ENCODE results near the gene GRB7. TPM values are rescaled to one million over a fixed set of nuclear protein-coding genes. Genes with fewer than 3 reads are reported as not detected.

Gene GRB7
- total and polyA plus RNA-seq, 9 of the 15 experiments (the other 6 are each of a cell fraction or from before 2014, with no cell fraction given), result 0.04 to 6.2 (median 2.2) TPM

- TF ChIP-seq CTCF (IDR thresholded peaks at IDR 0.05 in 2 of 3, conservative IDR thresholded peaks at IDR 0.05 in 1 of 3; ENCODE audit: insufficient read depth in 2 of 3, low read depth in 1 of 3, low read length in 3 of 3) (peak; percentile 80 to 92 (median 85)), RB1 (IDR thresholded peaks at IDR 0.05; ENCODE audit: low read depth) (peak; percentile 94), RBBP5 (IDR thresholded peaks at IDR 0.05; ENCODE audit: borderline replicate concordance, insufficient read depth, low read length, poor library complexity, severe bottlenecking) (peak; percentile 90), FIP1L1 (IDR thresholded peaks at IDR 0.05; ENCODE audit: low read depth, low read length, poor library complexity, severe bottlenecking) (peak; percentile 58), MBD2 (IDR thresholded peaks at IDR 0.05; ENCODE audit: borderline replicate concordance, low read depth) (peak; percentile 54; the same call in 1 of the 2 replicates), PHF20 (IDR thresholded peaks at IDR 0.05; ENCODE audit: partially characterized antibody) (peak; percentile 85), ZZZ3 (IDR thresholded peaks at IDR 0.05) (no peak), XRCC3 (IDR thresholded peaks at IDR 0.05) (no peak), ELF2 (CRISPR knock-in tag; IDR thresholded peaks at IDR 0.05) (peak; percentile 99), CXXC5 (CRISPR knock-in tag; IDR thresholded peaks at IDR 0.05) (peak; percentile 84), POLR2AphosphoS5 (IDR thresholded peaks at IDR 0.05; ENCODE audit: control insufficient read depth, insufficient read depth, low read depth, low read length) (peak; percentile 79), NUFIP1 (IDR thresholded peaks at IDR 0.05; ENCODE audit: partially characterized antibody) (no peak), ZNF134 (CRISPR knock-in tag; conservative IDR thresholded peaks at IDR 0.05) (no peak), HDAC8 (tag; IDR thresholded peaks at IDR 0.05) (no peak), KDM2B (CRISPR knock-in tag; IDR thresholded peaks at IDR 0.05) (0 out of 2 replicates have a peak, but pooled peaks have one; percentile 47), MYNN (IDR thresholded peaks at IDR 0.05) (peak; percentile 28; the same call in 1 of the 2 replicates), MYNN (CRISPR knock-in tag; IDR thresholded peaks at IDR 0.05) (no peak), IRF2 (CRISPR knock-in tag; IDR thresholded peaks at IDR 0.05) (no peak), PHF8 (IDR thresholded peaks at IDR 0.05; ENCODE audit: borderline replicate concordance, low read length) (peak; percentile 88; the same call in 1 of the 2 replicates), FOSL1 (tag; conservative IDR thresholded peaks at IDR 0.05) (peak; percentile 55), CREB1 (IDR thresholded peaks at IDR 0.05) (peak; percentile 90), CREB1 (CRISPR knock-in tag; IDR thresholded peaks at IDR 0.05) (peak; percentile 90), ZNF212 (CRISPR knock-in tag; IDR thresholded peaks at IDR 0.05) (no peak), ZNF444 (CRISPR knock-in tag; IDR thresholded peaks at IDR 0.05) (no peak), KLF13 (tag; IDR thresholded peaks at IDR 0.05; ENCODE audit: borderline replicate concordance, low read depth) (peak; percentile 21; the same call in 1 of the 2 replicates), ETS2 (tag; IDR thresholded peaks at IDR 0.05; ENCODE audit: borderline replicate concordance, poor library complexity, severe bottlenecking) (no peak), ZBTB9 (CRISPR knock-in tag; IDR thresholded peaks at IDR 0.05) (no peak), L3MBTL2 (IDR thresholded peaks at IDR 0.05) (peak; percentile 74; the same call in 1 of the 2 replicates)
Measured at GRCh38 chr17:39730095-39730921, 7.4 kb upstream of the GRB7 start, which contains the start of gene MIEN1 (continued).

Data from K562 (cell line).